Measurements from ENCODE around the gene NHLRC1.
A peak's percentile ranks its signal among the peaks of the same experiment; 100 is the strongest.
"Not testable (repeated sequence)": the region's sequence is repeated elsewhere in the genome, so short reads cannot be mapped to it uniquely, and the experiment has no call there.

The NHLRC1 gene

DNA sequence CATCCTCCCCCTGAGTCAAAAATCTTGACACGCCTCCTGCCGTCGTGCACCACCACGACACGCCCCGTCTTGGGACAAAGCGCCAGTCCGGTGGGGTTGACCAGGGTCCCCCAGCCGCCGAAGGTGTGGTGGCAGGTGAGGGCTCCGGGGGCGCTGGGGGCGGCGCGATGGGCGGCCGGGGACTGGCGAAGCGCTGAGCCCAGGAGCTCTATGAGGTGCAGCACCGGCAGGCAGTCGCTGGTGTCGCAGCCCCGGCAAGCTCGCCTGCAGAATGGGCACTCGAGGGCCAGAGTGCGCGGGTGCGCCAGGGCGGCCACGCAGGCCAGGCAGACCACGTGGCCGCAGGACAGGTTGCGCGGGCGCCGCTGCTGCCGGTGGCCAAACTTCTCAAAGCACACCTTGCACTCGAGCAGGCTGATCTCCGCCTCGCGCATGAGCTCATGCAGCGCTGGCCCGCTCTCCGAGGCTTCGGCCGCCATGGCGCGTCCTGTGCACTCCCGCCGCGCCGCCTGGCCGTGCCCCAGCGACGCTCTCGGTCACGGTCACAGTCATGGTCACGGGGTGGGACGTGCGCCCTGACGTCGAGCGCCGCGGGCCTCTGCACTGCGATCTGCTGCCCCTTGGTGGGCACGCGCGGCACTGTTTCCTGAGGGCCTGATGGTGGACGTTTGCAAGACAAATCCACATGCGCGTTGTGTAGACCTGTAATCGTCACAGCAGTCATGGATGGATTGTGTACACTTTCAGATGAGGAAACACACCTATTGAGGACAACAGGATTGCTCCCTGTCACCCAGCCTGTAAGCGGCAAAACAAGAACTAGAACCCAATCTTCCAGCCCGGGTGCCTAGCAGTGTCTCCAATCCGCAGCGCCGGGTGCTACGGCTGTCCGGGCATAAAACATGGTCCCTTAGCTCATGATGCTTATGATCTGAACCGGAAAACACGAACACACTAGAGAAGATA, at the start of gene NHLRC1:
Gene NHLRC1 (minus strand): TSS at position 550 of the 966 bp plus-strand sequence. CDS start 71 bp downstream, at position 479.
- DNase-seq, result peak; percentile 84 to 93 (median 90)

DNA sequence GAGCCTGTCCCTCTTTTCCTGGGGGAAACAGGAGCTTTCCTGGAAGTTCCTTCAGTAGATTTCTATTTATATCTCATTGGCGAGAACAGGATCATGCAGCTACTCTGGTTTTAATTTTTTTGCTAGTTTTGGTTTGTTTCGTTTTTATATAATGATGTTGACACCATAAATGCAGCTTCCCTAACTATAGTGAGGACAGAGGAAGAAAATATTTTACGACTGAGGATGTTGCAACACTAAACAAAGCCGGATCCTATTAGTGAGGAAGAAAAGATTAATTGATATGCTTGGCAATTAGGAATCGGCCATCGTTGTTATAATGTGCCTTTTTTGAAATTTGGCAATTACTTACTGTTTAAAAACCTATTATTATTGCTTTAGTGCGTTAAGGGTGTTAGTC, 49.4 kb upstream of the NHLRC1 start:
- DNase-seq, result no peak

- DNase-seq, result no peak
Measured at GRCh38 chr6:18168264-18168663, 45.8 kb upstream of the NHLRC1 start.

GRCh38 chr6:18166312-18167036, 44.0 kb upstream of the NHLRC1 start:
- no peak for DNase-seq

DNA sequence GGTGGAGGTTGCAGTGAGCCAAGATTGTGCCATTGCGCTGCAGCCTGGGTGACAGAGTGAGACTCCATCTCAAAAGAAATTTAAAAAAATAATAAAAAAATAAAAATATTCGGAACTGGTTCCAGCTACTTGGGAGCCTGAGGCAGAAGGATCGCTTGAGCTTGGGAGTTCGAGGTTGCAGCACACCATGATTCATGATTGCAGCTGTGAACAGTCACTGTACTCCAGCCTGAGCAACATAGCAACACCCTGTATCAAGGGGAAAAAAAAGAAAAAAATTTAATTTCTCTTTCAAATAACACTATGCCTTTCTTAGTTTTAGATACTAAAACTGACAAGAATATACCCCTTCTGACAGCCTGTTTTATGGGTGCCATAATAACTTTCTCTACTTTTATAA, 43.3 kb upstream of the NHLRC1 start:
- no peak for DNase-seq

GRCh38 chr6:18162401-18162800, 39.9 kb upstream of the NHLRC1 start:
- DNase-seq, result no peak

GRCh38 chr6:18161431-18161830, 39.0 kb upstream of the NHLRC1 start:
- peak in 1 of 3 experiments; percentile 15 for DNase-seq

- DNase-seq, result no peak
Measured at GRCh38 chr6:18160911-18161310, 38.4 kb upstream of the NHLRC1 start.

DNA sequence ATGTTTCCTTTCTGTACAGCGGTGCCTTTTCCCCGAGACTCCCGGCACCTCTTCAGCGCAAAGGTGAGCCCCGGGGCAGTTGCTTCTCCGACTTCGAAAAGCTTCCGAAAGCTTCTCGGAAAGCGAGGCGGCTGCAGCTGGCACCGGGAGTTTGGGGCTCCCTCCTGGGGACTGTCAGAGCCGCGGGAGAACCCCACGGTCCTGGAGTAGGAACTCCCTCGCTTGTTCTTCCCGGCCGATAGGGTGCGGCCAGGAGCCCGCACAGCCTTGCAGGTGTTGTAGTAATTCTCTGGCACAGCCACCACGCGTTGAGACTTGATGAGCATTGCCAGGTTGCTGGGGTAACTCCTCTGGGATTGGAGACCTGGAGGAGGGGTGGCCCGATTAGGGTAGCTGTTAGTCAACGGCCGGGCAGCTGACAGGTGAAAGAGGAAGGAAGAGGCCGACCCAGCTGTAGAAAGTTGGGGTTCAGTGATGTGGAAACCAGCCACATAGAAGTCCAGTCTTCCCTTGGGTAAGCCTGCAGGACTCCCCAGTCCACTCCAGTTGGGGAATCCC, 33.5 kb upstream of the NHLRC1 start:
- DNase-seq, result peak; percentile 59 to 89 (median 76)

DNA sequence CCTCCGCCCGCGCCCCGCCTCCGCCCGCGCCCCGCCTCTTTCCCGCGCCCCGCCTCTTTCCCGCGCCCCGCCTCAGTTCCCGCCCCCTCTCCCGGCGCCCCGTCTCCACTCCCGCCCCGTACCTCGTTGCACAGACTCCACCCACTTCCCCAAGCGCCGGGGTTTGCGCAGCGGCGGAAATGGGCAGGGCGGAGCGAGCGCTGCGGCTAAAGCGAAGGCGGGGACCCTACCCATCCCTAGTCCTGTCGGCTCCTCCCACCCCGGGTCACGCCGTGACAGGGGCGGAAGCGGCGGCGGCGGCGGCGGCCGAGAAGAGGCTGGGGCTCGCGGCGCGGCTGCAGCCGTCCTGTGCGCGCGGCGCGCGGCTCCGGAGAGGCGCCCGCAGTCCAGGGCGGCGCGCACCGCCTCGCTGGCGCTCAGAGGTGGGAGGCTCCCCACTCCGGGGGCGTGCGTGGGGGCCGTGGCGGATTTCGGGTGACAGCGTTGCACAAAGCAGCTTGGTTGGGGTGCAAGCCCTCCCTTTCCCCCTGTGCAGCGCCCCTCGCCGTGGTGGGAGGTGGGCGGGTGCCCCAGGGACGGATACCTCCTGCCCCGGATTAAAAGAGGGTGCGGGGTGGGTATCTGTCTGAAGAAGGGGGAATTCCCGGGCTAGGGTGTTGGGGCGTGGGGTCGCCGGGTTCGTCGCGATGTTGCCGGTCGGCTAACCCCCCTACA, 32.8 kb upstream of the NHLRC1 start, which contains the start of gene KDM1B:
Gene KDM1B (plus strand): TSS at position 273 of the 714 bp plus-strand sequence. CDS start 4,474 bp downstream, outside the sequence.
- DNase-seq, result peak; percentile 96 to 98 (median 97)

- peak; percentile 96 to 98 (median 96) for DNase-seq
Measured at GRCh38 chr6:18154507-18155149, 32.2 kb upstream of the NHLRC1 start, which contains the start of gene TPMT. TSS of gene TPMT (minus strand) at chr6:18155077. CDS start at chr6:18149127, 5,950 bp downstream.

DNA sequence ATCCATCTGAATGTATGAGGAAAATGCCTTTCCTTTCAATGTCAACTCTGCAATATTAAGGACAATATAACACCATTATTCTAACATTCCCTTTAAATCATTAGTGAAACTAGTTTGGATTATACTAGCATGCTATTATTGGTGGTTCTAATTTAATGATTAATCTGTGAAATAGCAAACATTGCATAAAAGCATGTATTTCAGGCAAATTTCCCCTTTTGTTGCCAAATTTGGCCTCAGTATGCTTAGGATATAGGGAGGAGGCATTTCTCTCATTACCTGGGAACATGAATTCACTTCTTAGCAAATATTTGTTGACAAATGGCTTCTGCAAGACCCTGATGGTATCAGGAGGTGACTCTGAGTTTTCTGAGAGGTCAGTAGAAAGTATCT, 30.8 kb upstream of the NHLRC1 start:
- no peak for DNase-seq

DNA sequence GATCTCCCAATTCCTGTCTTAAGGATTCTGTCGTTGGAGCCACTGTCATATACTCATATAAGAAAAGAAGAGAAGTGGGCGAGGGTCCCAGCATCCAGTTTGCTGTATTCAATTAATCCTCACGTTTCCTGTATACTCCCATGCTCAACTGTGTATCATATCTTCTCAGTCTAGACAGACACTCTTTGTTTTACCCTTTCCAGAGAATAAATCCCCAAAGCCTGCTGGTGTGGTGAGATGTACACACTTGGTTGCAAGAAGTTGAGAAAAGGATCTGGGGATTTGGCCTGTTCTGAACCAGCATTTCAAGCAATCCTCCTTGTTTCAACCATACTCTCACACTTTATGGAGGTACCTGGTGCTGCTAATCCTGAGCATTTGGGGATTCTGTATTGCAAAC, 29.3 kb upstream of the NHLRC1 start:
- DNase-seq, result no peak

GRCh38 chr6:18151391-18151790, 28.9 kb upstream of the NHLRC1 start:
- DNase-seq, result not testable (repeated sequence)

DNA sequence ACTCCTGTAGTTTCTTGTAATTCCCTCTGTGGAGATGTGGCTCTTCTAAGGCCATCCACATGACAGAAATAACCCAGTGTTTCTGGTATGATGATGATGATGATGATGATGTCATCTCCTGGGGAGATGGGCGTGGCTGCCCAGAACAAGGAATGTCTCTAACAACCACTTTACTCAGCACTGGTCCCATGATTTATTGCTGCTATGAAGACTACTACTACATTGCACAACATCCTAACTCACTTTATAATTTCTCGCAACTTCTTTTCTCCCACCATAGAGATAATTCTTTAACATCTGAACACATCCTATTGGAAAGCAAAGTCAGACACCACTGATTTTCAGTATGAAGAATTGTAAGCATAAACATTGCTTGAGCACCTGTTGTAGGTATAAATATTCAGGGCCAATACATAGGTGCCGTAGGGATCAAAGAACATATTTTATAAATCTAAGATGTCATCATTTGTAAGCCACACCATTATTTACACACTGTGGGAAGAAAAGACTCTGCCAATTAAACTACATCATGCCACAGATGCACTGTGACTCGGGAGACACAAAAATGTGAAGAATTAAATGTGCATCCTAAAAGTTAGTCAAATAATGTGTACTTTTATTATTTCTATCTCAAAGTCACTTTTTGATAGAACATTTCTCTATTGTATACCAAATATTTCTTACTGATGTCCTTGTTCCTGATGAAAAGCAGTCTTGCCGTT, 26.0 kb upstream of the NHLRC1 start:
- DNase-seq, result no peak

- DNase-seq, result no peak
Measured at GRCh38 chr6:18147616-18148015, 25.1 kb upstream of the NHLRC1 start.

- DNase-seq, result no peak
Measured at GRCh38 chr6:18147160-18147559, 24.7 kb upstream of the NHLRC1 start.

DNA sequence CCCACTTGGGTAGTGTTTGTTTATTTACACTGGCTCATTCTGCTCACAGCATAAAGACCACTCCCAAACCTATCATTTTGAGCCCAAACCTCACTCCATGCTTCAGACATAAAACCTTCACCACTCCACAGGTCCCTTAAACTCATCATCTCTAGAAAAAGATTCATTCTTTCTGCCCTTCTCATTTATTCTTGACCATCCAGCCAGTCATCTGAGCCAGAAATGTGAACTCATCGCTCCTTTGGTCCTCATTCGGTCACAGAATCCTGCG, 20.0 kb upstream of the NHLRC1 start:
- DNase-seq, result no peak

DNA sequence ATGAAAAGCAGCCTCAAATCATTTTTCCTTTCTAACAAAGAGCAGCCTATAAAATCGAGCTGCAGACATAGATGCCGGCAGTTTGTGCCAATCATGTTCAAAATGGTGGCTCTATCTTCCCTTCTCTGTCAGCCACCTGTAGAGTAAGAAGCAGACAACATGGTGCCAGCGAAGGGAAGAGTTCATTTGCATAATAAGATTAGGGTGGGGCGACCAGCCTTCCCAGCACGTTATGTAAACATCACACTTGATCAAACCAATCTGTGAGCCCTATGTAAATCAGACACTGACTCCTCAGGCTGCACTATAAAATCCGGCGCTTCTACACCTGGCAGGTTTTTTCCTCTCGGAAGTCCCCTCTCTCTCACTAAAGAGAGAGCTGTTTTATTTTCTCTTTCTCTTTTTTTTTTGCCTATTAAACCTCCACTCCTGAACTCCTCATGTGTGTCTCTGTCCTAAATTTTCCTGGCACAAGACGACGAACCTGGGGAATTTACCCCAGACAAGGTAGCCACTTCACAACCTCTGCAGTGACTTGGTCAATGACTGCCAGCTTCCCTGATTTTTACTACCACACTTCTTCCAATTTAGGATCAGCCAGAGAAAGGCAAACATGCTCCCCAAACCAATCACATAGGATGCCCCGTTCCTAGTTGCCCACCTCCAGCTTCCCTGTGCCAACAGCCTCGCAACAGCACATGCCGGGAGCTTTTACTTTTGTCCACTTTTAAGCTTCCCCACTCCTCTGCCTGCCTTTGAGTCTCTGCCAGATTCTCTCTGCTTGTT, 19.5 kb upstream of the NHLRC1 start:
- peak; percentile 46 to 78 (median 49) for DNase-seq

- no peak for DNase-seq
Measured at GRCh38 chr6:18139935-18140621, 17.6 kb upstream of the NHLRC1 start.

All from NCI-H1417 (cell line).